D721Med (cell line): ENCODE data around the gene CFAP65.

Experiments used
- DNase-seq: peaks from one replicate; pipeline ENCODE4 v3.0.0; 2011; ENCODE audit warnings: low spot score; ENCODE audit not compliant: insufficient read length
- FAIRE-seq: peaks from 2 replicates; lab custom pipeline; 2011; peaks lifted over from hg19 to GRCh38; lab: Jason Lieb, UNC
- TF ChIP-seq, protein P1 (sequence below): IDR thresholded peaks from 2 replicates; pipeline ENCODE4 v1.5.1; 2012; ENCODE audit warnings: mild to moderate bottlenecking, control low read depth; ENCODE audit not compliant: insufficient read depth; ENCODE audit errors: missing control alignments

Gene CFAP65

GRCh38 chr2:219001100-219001576 is 40.2 kb downstream of the CFAP65 start:
- FAIRE-seq (no peak), DNase-seq (no peak)
- TF ChIP-seq, protein P1, sequence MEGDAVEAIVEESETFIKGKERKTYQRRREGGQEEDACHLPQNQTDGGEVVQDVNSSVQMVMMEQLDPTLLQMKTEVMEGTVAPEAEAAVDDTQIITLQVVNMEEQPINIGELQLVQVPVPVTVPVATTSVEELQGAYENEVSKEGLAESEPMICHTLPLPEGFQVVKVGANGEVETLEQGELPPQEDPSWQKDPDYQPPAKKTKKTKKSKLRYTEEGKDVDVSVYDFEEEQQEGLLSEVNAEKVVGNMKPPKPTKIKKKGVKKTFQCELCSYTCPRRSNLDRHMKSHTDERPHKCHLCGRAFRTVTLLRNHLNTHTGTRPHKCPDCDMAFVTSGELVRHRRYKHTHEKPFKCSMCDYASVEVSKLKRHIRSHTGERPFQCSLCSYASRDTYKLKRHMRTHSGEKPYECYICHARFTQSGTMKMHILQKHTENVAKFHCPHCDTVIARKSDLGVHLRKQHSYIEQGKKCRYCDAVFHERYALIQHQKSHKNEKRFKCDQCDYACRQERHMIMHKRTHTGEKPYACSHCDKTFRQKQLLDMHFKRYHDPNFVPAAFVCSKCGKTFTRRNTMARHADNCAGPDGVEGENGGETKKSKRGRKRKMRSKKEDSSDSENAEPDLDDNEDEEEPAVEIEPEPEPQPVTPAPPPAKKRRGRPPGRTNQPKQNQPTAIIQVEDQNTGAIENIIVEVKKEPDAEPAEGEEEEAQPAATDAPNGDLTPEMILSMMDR: no peak

DNA sequence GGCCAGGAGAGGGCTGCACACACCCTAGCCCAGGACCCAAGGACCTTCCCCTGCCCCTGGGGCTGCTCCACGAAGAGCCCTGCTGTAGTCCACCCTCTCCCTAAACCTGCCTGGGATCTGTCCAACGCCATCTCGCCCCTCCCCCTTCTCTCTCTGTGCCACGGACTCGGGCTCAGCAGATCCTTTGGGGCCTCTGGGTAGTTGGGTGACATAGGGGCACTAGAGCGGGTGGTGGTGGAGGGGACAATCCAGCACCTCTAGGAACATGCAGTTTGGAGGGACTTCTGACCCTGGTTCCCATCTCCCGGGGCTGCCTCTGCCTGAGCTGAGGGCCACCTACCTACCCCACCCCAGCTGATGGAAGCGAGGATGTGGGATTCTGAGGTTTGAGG is 40.8 kb downstream of the CFAP65 start:
- FAIRE-seq (no peak), DNase-seq (no peak)
- TF ChIP-seq, protein P1: no peak

GRCh38 chr2:218999881-219000568 is 41.3 kb downstream of the CFAP65 start:
- FAIRE-seq: no peak
- TF ChIP-seq, protein P1: no peak
- DNase-seq: no peak

DNA sequence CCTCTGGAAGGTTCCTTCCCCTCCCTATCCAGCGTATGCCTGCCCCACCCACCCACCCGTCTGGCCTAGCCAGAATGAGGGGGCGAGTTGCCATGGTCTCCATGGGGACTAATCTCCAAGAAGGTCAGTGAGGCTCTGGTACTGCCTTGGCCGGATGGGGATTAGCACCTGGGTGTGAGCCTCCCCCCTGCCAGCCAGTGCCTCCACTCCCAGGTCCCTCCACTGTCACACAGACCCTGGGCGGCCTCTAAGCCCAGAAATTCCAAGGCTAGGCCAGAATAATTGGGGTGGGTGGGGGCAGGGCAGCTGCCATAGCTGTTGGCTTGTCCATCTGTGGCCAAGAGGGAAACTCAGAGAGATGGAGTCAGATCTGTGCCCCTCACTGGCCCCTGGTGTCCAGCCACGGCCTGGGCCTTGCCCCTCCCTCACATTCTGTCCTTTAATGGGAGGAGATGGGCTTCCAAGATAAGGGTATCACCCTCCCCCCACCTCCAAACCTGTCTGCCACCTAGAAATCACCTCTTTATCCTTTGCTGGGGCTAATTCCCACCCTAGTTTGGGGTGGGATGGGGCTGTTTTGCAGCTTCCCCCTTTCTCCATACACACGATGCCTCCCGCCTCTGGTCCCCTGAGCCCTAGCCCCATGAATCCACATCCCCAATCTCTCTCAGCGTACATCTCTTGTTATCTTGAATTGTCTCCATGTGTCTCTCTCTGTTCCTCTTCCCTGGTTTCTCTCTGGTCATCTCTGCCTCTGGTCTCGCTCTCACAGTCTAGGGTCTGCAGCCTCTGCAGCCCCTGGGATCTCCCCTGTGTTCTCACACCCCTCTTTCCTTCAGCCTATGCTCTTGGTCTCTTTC is 42.1 kb downstream of the CFAP65 start:
- DNase-seq (no peak), FAIRE-seq (no peak)
- TF ChIP-seq, protein P1: no peak

- TF ChIP-seq, protein P1: no peak
- FAIRE-seq (no peak), DNase-seq (no peak)
These were observed 42.8 kb downstream of the CFAP65 start for GRCh38 chr2:218998414-218999002.

DNA sequence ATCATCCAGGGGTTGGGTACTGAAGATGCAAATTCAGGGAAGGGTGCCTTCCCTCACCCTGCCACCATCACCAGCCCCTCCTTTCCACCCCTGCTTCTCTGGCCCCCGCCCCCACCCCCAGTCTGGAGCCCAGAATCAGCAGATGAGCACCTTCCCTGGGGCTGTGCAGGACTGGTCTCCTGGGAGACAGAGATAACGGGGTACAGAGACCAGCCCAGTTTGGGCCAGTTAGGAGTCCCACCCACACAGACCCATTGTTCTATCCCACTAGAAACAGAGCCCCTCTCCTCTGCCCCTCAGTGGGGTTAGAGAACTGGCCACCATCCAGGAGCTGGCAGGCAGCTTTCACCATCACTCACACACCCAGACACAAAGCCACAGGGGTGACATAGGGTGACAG is 43.6 kb downstream of the CFAP65 start:
- TF ChIP-seq, protein P1: no peak
- no peak for FAIRE-seq
- no peak for DNase-seq
